IgD-negative memory B cell (primary cell): Measurements from ENCODE around the gene LCN12. TPM values are rescaled to one million over a fixed set of nuclear protein-coding genes. Genes with fewer than 3 reads are reported as not detected.

Experiments
- H3K27ac Mint-ChIP-seq, 3 donors: one replicate each; pipeline ENCODE4 v1.8.0; 2020 to 2022; ENCODE audit warnings: mild to moderate bottlenecking in 3 of 3, mixed read lengths in 3 of 3, moderate library complexity in 1 of 3
- H3K27me3 Mint-ChIP-seq: one replicate; pipeline ENCODE4 v1.8.0; 2021; ENCODE audit warnings: mixed read lengths
- H3K36me3 Mint-ChIP-seq: one replicate; pipeline ENCODE4 v1.8.0; 2020; ENCODE audit warnings: mild to moderate bottlenecking, mixed read lengths
- H3K4me1 Mint-ChIP-seq, 3 donors: one replicate each; pipeline ENCODE4 v1.8.0; 2020 to 2022; ENCODE audit warnings: mixed read lengths in 3 of 3, mild to moderate bottlenecking in 1 of 3
- H3K4me3 Mint-ChIP-seq, 4 donors: one replicate each; pipeline ENCODE4 v1.8.0; 2020 to 2022; ENCODE audit warnings: mild to moderate bottlenecking in 4 of 4, mixed read lengths in 4 of 4, moderate library complexity in 3 of 4
- H3K9me3 Mint-ChIP-seq, 3 donors: one replicate each; pipeline ENCODE4 v1.8.0; 2020 to 2021; ENCODE audit warnings: mixed read lengths in 3 of 3, mild to moderate bottlenecking in 1 of 3
- polyA plus RNA-seq: library from polyadenylated mRNA; unstranded; fragments of 300-500 nt; fragmentation: Illumina TruSeq; gene quantifications from one replicate; pipeline ENCODE4 v1.2.3, GENCODE V29; 2021

The LCN12 gene
- polyA plus RNA-seq, 1 donor from 2014 or later = not detected

DNA sequence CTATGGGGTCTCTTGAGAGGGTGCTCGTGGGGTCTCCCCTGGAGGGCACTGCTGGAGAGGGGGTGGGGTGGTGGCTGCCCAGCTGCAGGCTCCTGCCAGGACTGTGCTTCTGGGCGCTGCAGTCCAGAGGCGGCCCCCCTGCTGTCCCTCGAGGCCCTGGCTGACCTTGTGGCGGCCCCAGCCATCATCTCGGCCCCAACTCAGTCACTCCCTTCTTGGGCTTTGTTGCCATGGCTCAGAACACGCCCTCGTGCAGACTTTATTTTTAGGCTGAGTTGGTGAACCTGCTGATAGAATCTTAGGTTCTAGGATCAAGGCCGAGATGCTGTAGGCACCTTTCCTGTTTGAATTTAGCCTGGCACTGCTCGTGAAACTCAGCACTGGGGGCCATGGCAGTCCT is 30.4 kb upstream of the LCN12 start:
- Mint-ChIP-seq H3K4me3 (no peak overlapping the region), H3K27ac (no peak overlapping the region), H3K4me1 (no peaks in the 10 kb centered on the region), H3K9me3 (no peaks in the 10 kb centered on the region), H3K36me3 (peaks cover 3% of the 10 kb centered on the region), H3K27me3 (no peaks in the 10 kb centered on the region)

DNA sequence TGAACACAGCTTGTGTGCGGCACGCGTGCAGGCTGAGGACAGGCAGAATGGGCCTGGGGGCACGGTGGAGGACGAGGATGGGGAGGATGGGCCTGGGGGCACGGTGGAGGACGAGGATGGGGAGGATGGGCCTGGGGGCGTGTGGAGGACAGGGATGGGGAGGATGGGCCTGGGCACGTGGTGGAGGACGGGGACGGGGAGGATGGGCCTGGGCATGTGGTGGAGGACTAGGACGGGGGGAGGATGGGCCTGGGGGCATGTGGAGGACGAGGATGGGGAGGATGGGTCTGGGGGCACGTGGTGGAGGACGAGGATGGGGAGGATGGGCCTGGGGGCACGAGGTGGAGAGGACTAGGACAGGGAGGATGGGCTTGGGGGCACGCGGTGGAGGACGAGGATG is 29.5 kb upstream of the LCN12 start:
- H3K9me3 Mint-ChIP-seq = no peaks in the 10 kb centered on the region
- no peak overlapping the region for H3K27ac Mint-ChIP-seq
- H3K4me1 Mint-ChIP-seq = peaks cover 0 to 2% (median 0%) of the 10 kb centered on the region in 3 donors
- H3K36me3 Mint-ChIP-seq = peaks cover 2% of the 10 kb centered on the region
- no peak overlapping the region for H3K4me3 Mint-ChIP-seq
- H3K27me3 Mint-ChIP-seq = no peaks in the 10 kb centered on the region

DNA sequence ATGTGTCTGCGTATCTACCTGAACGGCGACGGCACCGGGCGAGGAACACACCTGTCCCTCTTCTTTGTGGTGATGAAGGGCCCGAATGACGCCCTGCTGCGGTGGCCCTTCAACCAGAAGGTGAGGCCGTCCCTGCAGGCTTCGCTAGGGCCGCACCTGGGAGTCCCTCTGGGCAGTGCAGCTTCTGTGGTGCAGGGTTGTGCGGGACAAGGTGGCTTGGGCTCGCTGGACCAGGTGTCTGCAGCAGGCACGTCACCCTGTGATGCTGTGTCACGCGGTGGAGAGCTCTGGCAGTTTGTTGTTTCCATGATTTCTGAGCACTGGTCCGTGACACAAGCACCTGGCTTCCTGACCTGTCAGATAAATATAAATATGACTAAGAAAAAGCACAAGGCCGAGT is 28.2 kb upstream of the LCN12 start:
- Mint-ChIP-seq H3K27ac (peak overlapping the region in 1 of 3 donors; percentile 50), H3K4me1 (peaks cover 3 to 6% (median 3%) of the 10 kb centered on the region in 3 donors), H3K9me3 (no peaks in the 10 kb centered on the region), H3K4me3 (no peak overlapping the region), H3K36me3 (peaks cover 4% of the 10 kb centered on the region), H3K27me3 (no peaks in the 10 kb centered on the region)

DNA sequence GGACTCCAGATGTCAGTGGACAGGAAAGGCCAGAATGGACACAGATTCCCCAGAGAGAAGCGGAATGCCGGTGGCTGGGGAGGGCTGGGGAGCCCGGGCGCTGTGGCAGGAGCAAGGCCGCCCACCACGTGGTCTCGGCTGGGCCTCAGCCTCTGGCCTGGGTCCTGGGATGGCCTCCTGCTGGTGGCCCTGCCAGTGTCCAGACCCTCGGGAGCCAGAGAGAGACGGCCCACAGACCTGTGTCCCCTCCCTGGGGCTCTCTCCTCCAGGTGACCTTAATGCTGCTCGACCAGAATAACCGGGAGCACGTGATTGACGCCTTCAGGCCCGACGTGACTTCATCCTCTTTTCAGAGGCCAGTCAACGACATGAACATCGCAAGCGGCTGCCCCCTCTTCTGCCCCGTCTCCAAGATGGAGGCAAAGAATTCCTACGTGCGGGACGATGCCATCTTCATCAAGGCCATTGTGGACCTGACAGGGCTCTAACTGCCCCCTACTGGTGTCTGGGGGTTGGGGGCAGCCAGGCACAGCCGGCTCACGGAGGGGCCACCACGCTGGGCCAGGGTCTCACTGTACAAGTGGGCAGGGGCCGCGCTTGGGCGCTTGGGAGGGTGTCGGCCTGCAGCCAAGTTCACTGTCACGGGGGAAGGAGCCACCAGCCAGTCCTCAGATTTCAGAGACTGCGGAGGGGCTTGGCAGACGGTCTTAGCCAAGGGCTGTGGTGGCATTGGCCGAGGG is 26.5 kb upstream of the LCN12 start:
- Mint-ChIP-seq H3K27ac (no peak overlapping the region), H3K27me3 (no peaks in the 10 kb centered on the region), H3K4me3 (no peak overlapping the region), H3K36me3 (peaks cover 2% of the 10 kb centered on the region), H3K4me1 (peaks cover 5 to 8% (median 5%) of the 10 kb centered on the region in 3 donors), H3K9me3 (no peaks in the 10 kb centered on the region)

DNA sequence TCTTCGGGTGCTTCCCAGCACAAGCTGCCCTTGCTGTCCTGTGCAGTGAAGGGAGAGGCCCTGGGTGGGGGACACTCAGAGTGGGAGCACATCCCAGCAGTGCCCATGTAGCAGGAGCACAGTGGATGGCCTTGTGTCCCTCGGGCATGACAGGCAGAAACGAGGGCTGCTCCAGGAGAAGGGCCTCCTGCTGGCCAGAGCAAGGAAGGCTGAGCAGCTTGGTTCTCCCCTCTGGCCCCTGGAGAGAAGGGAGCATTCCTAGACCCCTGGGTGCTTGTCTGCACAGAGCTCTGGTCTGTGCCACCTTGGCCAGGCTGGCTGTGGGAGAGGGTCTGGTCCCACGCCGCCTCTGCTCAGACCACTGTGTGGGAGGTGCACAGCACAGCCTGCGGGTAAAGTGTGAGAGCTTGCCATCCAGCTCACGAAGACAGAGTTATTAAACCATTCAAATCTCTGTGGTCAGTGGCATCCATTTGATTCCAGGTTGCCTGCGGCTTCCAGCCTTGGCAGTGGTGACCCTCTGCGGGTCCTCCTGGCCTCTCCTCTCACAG is 25.8 kb upstream of the LCN12 start:
- H3K27me3 Mint-ChIP-seq = no peaks in the 10 kb centered on the region
- H3K36me3 Mint-ChIP-seq = peaks cover 2% of the 10 kb centered on the region
- H3K9me3 Mint-ChIP-seq = no peaks in the 10 kb centered on the region

DNA sequence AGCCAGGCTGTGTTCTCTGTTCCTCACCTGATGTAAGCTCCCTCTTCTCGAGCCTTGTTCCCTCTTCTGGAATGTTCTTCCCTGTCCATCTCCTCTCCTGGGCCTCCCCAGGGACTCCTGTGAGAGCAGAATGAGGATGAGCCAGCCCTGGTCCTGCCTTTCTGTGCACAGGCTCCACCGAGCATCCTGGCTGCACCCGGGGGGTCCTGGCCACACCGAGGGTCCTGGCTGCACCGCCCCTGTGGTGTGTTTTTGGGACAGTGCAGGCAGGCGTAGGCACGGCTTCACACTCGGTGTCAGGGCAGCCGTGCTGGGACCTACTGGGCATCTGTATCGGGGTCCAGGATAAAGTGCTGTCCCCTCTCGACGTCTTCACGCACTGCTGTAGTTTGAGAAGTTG is 25.3 kb upstream of the LCN12 start:
- no peak overlapping the region for H3K27ac Mint-ChIP-seq
- no peak overlapping the region for H3K4me3 Mint-ChIP-seq
- H3K4me1 Mint-ChIP-seq = peaks cover 6 to 8% (median 6%) of the 10 kb centered on the region in 3 donors
- H3K9me3 Mint-ChIP-seq = no peaks in the 10 kb centered on the region
- no peaks in the 10 kb centered on the region for H3K27me3 Mint-ChIP-seq
- H3K36me3 Mint-ChIP-seq = peaks cover 2% of the 10 kb centered on the region

More for the DNA sequence above, 25.8 kb upstream of the LCN12 start:
- H3K4me3 Mint-ChIP-seq = no peak overlapping the region
- peaks cover 5 to 8% (median 5%) of the 10 kb centered on the region in 3 donors for H3K4me1 Mint-ChIP-seq
- no peak overlapping the region for H3K27ac Mint-ChIP-seq

DNA sequence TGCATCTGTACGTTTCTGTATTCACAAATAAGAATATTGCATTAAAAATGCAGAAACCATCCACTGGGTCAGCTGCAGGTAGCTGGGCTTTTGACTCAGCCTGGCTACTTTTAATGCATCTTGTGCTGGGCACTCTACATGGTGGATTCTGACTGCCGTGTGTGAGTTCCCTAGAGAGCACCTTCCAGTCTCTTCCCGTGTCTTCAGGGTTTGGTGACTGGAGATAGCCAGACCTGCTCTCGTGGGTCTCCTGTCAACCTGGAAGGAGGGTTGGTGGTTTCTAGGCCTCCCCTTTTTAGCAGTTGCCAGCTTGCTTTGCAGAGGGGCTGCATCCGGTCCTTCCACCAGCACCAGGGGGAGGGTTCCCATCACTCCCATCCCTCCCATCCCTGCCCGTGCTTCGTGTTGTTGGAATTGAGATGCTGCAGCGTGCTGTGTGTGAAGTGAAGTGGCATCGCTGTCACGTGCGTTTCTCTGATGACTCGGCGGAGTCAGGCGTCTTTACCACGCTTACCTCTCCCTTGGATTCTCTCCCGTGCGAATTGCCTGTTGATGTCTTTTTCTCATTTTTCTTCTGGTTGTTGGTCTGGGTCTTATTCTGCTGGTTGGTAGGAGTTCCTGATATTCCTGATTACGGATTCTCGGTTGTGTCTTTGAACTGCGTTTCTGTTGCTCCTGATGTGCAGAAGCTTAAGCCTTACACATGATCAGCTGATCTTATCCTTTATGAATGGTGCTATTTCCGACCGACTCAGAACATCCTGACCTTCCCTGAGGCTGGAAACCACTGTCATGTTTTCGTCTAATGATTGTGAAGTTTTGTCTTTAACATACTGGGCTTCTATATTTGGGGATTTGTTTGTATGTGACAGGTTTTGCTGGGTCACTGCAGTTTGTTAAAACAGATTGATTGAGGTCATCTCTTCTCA is 24.5 kb upstream of the LCN12 start:
- no peaks in the 10 kb centered on the region for H3K27me3 Mint-ChIP-seq
- peaks cover 7 to 11% (median 10%) of the 10 kb centered on the region in 3 donors for H3K4me1 Mint-ChIP-seq
- peak overlapping the region in 1 of 3 donors; percentile 87 for H3K27ac Mint-ChIP-seq
- H3K9me3 Mint-ChIP-seq = no peaks in the 10 kb centered on the region
- peak overlapping the region in 1 of 4 donors; percentile 50 for H3K4me3 Mint-ChIP-seq
- peaks cover 4% of the 10 kb centered on the region for H3K36me3 Mint-ChIP-seq

DNA sequence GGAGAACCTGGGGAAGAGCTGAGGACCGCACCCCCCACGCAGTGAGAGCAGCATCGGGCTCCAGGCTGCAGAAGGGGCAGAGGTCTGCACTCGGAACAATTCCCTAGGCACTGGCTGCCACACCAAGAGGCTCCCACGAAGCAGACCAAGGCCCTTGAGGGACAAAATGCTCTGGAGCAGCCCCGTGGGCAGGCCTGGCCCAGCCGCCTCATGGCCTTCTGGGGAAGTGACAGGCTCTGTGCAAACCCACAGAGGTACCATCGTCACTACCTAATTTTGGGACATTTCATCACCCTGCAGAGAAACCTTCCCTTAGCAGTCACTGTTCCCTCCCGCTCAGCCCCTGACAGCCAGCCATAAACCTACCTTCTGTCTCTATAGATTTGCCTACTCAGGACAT is 23.5 kb upstream of the LCN12 start:
- H3K36me3 Mint-ChIP-seq = peaks cover 4% of the 10 kb centered on the region
- peak overlapping the region in 2 of 3 donors; percentile 55 to 67 for H3K27ac Mint-ChIP-seq
- H3K9me3 Mint-ChIP-seq = no peaks in the 10 kb centered on the region
- peaks cover 7 to 11% (median 10%) of the 10 kb centered on the region in 3 donors for H3K4me1 Mint-ChIP-seq
- H3K4me3 Mint-ChIP-seq = no peak overlapping the region
- no peaks in the 10 kb centered on the region for H3K27me3 Mint-ChIP-seq

DNA sequence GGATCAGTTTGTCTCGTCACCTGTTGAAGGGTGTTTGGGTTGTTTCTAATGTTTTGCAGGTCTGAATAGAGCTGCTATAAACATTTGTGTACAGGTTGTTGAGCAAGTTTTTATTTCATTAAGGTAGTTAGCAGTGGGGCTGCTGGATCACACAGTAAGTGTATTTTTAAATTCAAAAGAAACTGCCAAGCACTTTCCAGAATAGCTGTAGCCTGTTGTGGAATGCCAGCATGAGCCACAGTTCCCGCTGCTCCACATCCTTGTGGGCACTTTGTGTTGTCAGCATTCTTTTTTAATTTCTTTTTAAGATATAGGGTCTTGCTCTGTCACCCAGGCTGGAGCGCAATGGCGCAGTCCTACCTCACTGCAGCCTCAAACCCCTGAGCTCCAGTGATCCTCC is 22.1 kb upstream of the LCN12 start:
- Mint-ChIP-seq H3K4me1 (peaks cover 7 to 11% (median 10%) of the 10 kb centered on the region in 3 donors), H3K4me3 (no peak overlapping the region), H3K27me3 (no peaks in the 10 kb centered on the region), H3K9me3 (no peaks in the 10 kb centered on the region), H3K27ac (peak overlapping the region in 1 of 3 donors; percentile 33), H3K36me3 (peaks cover 4% of the 10 kb centered on the region)

DNA sequence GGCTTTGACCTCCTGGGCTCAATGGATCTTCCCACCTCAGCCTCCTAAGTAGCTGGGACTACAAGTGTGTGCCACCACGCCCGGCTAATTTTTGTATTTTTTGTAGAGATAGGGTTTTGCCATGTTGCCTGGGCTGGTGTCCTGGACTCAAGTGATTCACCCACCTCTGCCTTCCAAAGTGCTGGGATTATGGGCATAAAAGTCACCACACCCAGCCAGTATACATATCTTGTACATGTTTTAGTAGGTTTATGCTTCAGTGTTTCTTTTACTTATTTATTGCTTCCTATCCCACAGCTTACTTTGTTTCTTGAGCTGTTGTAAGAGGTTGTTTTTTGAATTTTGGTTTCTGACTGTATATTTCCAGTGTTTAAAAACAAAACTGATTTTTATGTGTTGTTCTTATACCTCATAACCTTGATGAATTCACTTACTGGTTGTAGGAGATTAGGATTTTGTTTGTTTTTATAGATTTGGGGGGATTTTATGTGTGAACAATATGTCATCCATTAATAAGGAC is 20.4 kb upstream of the LCN12 start:
- Mint-ChIP-seq H3K27me3 (no peaks in the 10 kb centered on the region), H3K27ac (peak overlapping the region in 1 of 3 donors; percentile 59), H3K9me3 (no peaks in the 10 kb centered on the region), H3K36me3 (peaks cover 4% of the 10 kb centered on the region), H3K4me1 (peaks cover 10 to 14% (median 10%) of the 10 kb centered on the region in 3 donors), H3K4me3 (peak overlapping the region in 1 of 4 donors; percentile 37)

DNA sequence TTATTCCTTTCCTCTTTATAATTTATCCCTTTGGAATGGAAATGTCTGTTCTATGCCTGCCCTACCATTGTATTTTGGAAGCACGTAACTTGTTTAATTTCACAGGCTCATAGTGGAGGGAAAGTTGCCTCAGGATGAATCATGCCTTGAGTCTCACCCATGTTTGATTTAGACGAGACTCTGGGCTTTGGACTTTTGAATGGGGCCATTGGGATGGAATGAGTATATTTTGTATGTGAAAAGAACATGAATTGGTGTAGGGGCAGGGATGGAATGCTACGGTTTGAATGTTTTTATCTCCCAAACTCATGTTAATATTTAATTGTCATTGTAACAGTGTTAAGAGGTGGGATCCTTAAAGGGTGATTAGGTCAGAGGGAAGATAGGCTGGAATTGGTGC is 17.8 kb upstream of the LCN12 start:
- H3K27ac Mint-ChIP-seq = peak overlapping the region in 1 of 3 donors; percentile 84
- no peaks in the 10 kb centered on the region for H3K9me3 Mint-ChIP-seq
- no peaks in the 10 kb centered on the region for H3K27me3 Mint-ChIP-seq
- H3K36me3 Mint-ChIP-seq = peaks cover 5% of the 10 kb centered on the region
- H3K4me3 Mint-ChIP-seq = peak overlapping the region in 1 of 4 donors; percentile 45
- peaks cover 4 to 11% (median 9%) of the 10 kb centered on the region in 3 donors for H3K4me1 Mint-ChIP-seq

DNA sequence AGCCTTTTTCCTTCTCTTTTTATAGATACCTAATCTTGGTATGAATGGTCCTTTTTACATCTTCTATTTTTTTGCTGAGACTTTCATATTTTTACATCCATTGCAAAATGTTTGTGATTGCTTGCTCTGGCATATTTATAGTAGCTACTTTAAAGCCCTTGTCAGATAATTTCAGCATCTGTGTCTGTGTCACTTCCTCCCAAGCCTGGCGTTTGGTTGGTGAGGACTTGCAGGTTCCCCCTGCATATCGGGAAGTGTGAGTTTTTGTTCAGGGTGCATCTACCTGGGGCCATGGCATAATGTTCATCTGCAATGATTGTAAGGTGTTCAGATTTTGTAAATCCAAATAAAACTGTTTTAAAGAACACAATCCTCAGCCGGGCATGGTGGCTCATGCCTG is 16.4 kb upstream of the LCN12 start:
- Mint-ChIP-seq H3K27me3 (no peaks in the 10 kb centered on the region), H3K36me3 (peaks cover 5% of the 10 kb centered on the region), H3K4me1 (peaks cover 4 to 11% (median 9%) of the 10 kb centered on the region in 3 donors), H3K4me3 (no peak overlapping the region), H3K27ac (no peak overlapping the region), H3K9me3 (no peaks in the 10 kb centered on the region)

DNA sequence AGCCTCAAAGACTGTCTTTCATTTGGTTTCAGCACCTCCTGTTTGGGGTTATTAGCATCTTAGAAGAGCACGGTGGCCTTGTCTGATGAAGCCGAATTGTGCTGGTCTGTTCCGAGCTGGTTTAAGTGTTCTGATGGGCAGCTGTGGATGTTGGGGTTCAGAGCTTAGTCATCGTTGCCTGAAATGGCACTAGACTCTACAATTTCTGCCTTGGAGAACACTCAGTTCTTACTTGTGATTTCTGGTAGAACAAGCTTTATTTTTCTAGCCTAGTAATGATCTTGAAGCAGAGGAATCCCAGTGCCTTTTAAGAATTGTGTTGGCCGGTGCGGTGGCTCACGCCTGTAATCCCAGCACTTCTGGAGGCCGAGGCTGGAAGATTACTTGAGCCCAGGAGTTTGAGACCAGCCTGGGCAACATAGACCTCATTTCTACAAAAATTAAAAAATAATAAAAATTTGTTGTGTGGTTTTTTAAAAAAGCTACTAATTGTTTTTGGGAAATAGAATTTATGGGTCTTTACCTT is 15.4 kb upstream of the LCN12 start:
- peak overlapping the region in 1 of 3 donors; percentile 56 for H3K27ac Mint-ChIP-seq
- H3K4me3 Mint-ChIP-seq = peak overlapping the region in 1 of 4 donors; percentile 56
- no peaks in the 10 kb centered on the region for H3K27me3 Mint-ChIP-seq
- H3K4me1 Mint-ChIP-seq = peaks cover 4 to 11% (median 8%) of the 10 kb centered on the region in 3 donors
- peaks cover 5% of the 10 kb centered on the region for H3K36me3 Mint-ChIP-seq
- no peaks in the 10 kb centered on the region for H3K9me3 Mint-ChIP-seq

DNA sequence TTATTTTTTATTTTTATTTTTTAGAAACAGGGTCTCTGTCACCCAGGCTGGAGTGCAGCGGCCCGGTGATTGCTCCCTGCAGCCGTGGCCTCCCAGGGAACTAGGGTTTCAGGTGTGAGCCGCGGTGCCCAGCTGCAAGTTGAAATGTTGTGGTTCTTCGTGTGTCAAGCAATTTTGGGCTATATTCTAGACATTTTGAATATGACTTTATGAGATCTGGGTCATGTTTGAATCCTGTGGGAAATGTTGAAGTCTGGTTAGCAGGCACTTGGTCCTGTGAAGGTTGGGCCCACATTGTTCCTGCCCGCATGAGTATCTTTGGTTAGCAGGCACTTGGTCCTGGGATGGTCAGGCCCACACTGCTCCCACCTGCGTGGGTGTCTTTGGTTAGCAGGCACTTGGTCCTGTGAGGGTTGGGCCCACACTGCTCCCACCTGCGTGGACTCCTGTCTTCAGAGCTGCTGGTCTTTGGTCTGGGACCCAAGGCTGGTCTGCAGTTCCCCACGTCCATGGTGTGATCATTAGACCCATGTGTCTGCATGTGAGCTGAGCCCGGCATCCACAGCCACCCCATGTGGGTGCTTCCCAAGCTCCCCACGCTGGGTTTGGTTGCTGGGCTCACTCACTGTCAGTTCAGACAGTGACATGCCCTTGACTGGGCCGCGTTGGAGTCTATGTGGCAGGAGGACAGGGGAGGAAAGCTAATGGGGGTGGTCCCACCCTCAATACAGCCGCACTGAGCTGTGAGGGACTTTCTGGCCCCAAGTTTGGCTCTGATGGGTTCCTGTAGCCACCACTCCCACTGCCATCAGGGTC is 14.7 kb upstream of the LCN12 start:
- Mint-ChIP-seq H3K27me3 (no peaks in the 10 kb centered on the region), H3K36me3 (peaks cover 3% of the 10 kb centered on the region), H3K27ac (peak overlapping the region in 1 of 3 donors; percentile 60), H3K9me3 (no peaks in the 10 kb centered on the region), H3K4me3 (peak overlapping the region in 1 of 4 donors; percentile 14), H3K4me1 (peaks cover 0 to 8% (median 7%) of the 10 kb centered on the region in 3 donors)
